Kidney (tissue), 14 donors: ENCODE measurements around the gene SIT1. TPM values are rescaled to one million over a fixed set of nuclear protein-coding genes. Genes with fewer than 3 reads are reported as not detected.

Experiments used
- DNase-seq, 5 donors: peaks; one replicate each; pipeline ENCODE4 v3.0.0-alpha.2; 2013 to 2020
- FAIRE-seq: peaks from 2 replicates; lab custom pipeline; 2012; peaks lifted over from hg19 to GRCh38; lab: Jason Lieb, UNC
- H3K27ac ChIP-seq, 2 donors: one replicate each; pipeline ENCODE4 v1.7.0; 2013; ENCODE audit warnings: low read depth in 2 of 2, low read length in 2 of 2, inconsistent platforms in 1 of 2
- H3K27me3 ChIP-seq: one replicate; pipeline ENCODE4 v1.7.1; 2013; ENCODE audit warnings: low read length, inconsistent platforms; ENCODE audit not compliant: control insufficient read depth, insufficient read depth
- H3K36me3 ChIP-seq, 3 donors: one replicate each; pipeline versions ENCODE4 v1.7.0 to v1.7.1; 2013; ENCODE audit warnings: low read length in 3 of 3, control low read depth in 1 of 3, inconsistent platforms in 1 of 3; ENCODE audit not compliant: insufficient read depth in 3 of 3, control insufficient read depth in 2 of 3
- H3K4me1 ChIP-seq, 3 donors: one replicate each; pipeline versions ENCODE4 v1.7.0 to v1.7.1; 2013; ENCODE audit warnings: low read length in 3 of 3, inconsistent platforms in 1 of 3, low read depth in 1 of 3; ENCODE audit not compliant: control insufficient read depth in 2 of 3, insufficient read depth in 2 of 3
- H3K4me3 ChIP-seq, 3 donors: one replicate each; pipeline versions ENCODE4 v1.7.0 to v1.8.1; 2013; ENCODE audit warnings: low read length in 3 of 3, control low read depth in 1 of 3, inconsistent platforms in 1 of 3
- H3K9ac ChIP-seq, 3 donors: one replicate each; pipeline versions ENCODE4 v1.7.0 to v1.7.1; 2013; ENCODE audit warnings: low read length in 3 of 3, control low read depth in 1 of 3, inconsistent platforms in 1 of 3
- H3K9me3 ChIP-seq, 3 donors: one replicate each; pipeline versions ENCODE4 v1.7.0 to v1.7.1; 2013; ENCODE audit warnings: low read length in 3 of 3, control low read depth in 1 of 3, inconsistent platforms in 1 of 3; ENCODE audit not compliant: control insufficient read depth in 2 of 3, insufficient read depth in 1 of 3
- CTCF ChIP-seq: IDR thresholded peaks from 3 replicates; pipeline ENCODE4 v1.5.1; 2012; ENCODE audit warnings: mild to moderate bottlenecking, moderate library complexity, borderline replicate concordance; ENCODE audit not compliant: insufficient read depth; ENCODE audit errors: extremely low read depth
- intact Hi-C: fragments of 100-400 bp; cut with DNase I; formaldehyde crosslinking; loops from one replicate; pipeline ENCODE4 v1.11.1; 2022
- polyA plus RNA-seq: library from polyadenylated mRNA; stranded (reverse); fragments of 350-450 nt; fragmentation: Illumina TruSeq; extraction: RNeasy Lipid Tissue Mini Kit (QIAGEN cat#74804); gene quantifications from one replicate; pipeline ENCODE4 v1.2.3, GENCODE V29; 2014; ENCODE audit warnings: low read depth, low replicate concordance; ENCODE audit not compliant: insufficient read depth
- total RNA-seq: library from RNA; stranded (reverse); fragmentation: NEBNext Ultra II Directional; extraction: Animal tissue kit (Norgen Biotek cat#: 25700); gene quantifications from one replicate; pipeline ENCODE4 v1.2.1, GENCODE V29; 2021
- donor health status: control.
- donor health status: control.
- donor health status: control.
- donor health status: control.
- donor health status: control.
- donor health status: DM: yes; HTN: yes; CAD: no.
- donor health status: Normal renal cell carcinoma (clear cell type).

Gene SIT1
- total and polyA plus RNA-seq, 2 donors from 2014 or later = 0.32 to 3.1 TPM

- FAIRE-seq = no peak
These were observed 45.2 kb downstream of the SIT1 start for GRCh38 chr9:35605351-35606137.

GRCh38 chr9:35604578-35605350, 46.0 kb downstream of the SIT1 start, which contains the start of gene TESK1:
Gene TESK1 (plus strand): TSS chr9:35605262. CDS start chr9:35605620, 358 bp downstream.
- Histone ChIP-seq H3K27ac (peak within 1 kb of the TSS; percentile 95 to 97), H3K4me1 (peaks cover 5 to 12% (median 12%) of the 10 kb centered on the region in 3 donors), H3K36me3 (peaks cover 0 to 12% (median 0%) of the 10 kb centered on the region in 3 donors), H3K9me3 (no peaks in the 10 kb centered on the region), H3K9ac (peak within 1 kb of the TSS; percentile 36 to 89 (median 80)), H3K27me3 (no peaks in the 10 kb centered on the region), H3K4me3 (peak within 1 kb of the TSS; percentile 62 to 95 (median 94))
- no peak for FAIRE-seq
- peak; percentile 76 to 94 (median 87) for DNase-seq
- intact Hi-C loops = no loop called here
- no peak for TF ChIP-seq CTCF

More at GRCh38 chr9:35605351-35606137, 45.2 kb downstream of the SIT1 start:
- Histone ChIP-seq H3K27me3 (no peaks in the 10 kb centered on the region), H3K9ac (peak overlapping the region; percentile 36 to 80 (median 68)), H3K9me3 (no peaks in the 10 kb centered on the region), H3K4me3 (peak overlapping the region; percentile 56 to 72 (median 71)), H3K4me1 (peaks cover 5 to 12% (median 12%) of the 10 kb centered on the region in 3 donors), H3K36me3 (peaks cover 0 to 12% (median 0%) of the 10 kb centered on the region in 3 donors), H3K27ac (no peak overlapping the region)
- intact Hi-C loops = no loop called here
- no peak for TF ChIP-seq CTCF
- peak in 4 of 5 donors; percentile 16 to 88 (median 66) for DNase-seq

- DNase-seq (peak; percentile 100), FAIRE-seq (peak; percentile 98)
- peaks cover 5 to 12% (median 12%) of the 10 kb centered on the region in 3 donors for H3K4me1 ChIP-seq
- H3K27ac ChIP-seq = peak overlapping the region; percentile 95 to 97
- intact Hi-C loops = no loop called here
- H3K9me3 ChIP-seq = no peaks in the 10 kb centered on the region
- peak; percentile 93 for TF ChIP-seq CTCF
- H3K9ac ChIP-seq = peak overlapping the region; percentile 56 to 89 (median 70)
- no peaks in the 10 kb centered on the region for H3K27me3 ChIP-seq
- H3K36me3 ChIP-seq = peaks cover 0 to 10% (median 0%) of the 10 kb centered on the region in 3 donors
- H3K4me3 ChIP-seq = peak overlapping the region; percentile 72 to 95 (median 94)
These were observed 46.6 kb downstream of the SIT1 start for GRCh38 chr9:35603986-35604577.
